Natural killer cell (primary cell): ENCODE data around the gene TMEM147. TPM values are rescaled to one million over a fixed set of nuclear protein-coding genes. Genes with fewer than 3 reads are reported as not detected.

Source experiments
- ATAC-seq, 3 donors: fragments of 150-1000 bp in 2 of 3; fragments of 200-7000 bp in 1 of 3; cut with Tn5 transposase; 1 replicate in 1 of 3; 2 replicates in 2 of 3; pipeline ENCODE4 v1.10.0; 2021; ENCODE audit warnings: mild to moderate bottlenecking in 2 of 3, moderate library complexity in 2 of 3
- DNase-seq, 2 donors: peaks; one replicate each; pipeline versions ENCODE4 v3.0.0 to v3.0.0-alpha.2; 2013 to 2021; ENCODE audit warnings: mixed read lengths in 1 of 2
- H3K27ac ChIP-seq: one replicate; pipeline ENCODE4 v1.5.1; 2013; ENCODE audit warnings: mild to moderate bottlenecking, low read length
- H3K27me3 ChIP-seq: one replicate; pipeline ENCODE4 v1.6.1; 2013; ENCODE audit warnings: low read length; ENCODE audit not compliant: control insufficient read depth, insufficient read depth
- H3K36me3 ChIP-seq: one replicate; pipeline ENCODE4 v1.6.1; 2013; ENCODE audit warnings: low read length; ENCODE audit not compliant: control insufficient read depth, insufficient read depth
- H3K4me1 ChIP-seq: one replicate; pipeline ENCODE4 v1.6.1; 2013; ENCODE audit warnings: low read length; ENCODE audit not compliant: control insufficient read depth, insufficient read depth
- H3K4me3 ChIP-seq: one replicate; pipeline ENCODE4 v1.5.1; 2013; ENCODE audit warnings: low read length
- H3K9me3 ChIP-seq: one replicate; pipeline ENCODE4 v1.6.1; 2013; ENCODE audit warnings: low read length; ENCODE audit not compliant: control insufficient read depth, insufficient read depth
- H3K27ac Mint-ChIP-seq, 2 donors: one replicate each; pipeline ENCODE4 v1.8.0; 2022; ENCODE audit warnings: mild to moderate bottlenecking in 2 of 2, mixed read lengths in 2 of 2, moderate library complexity in 1 of 2
- H3K27me3 Mint-ChIP-seq, 2 donors: one replicate each; pipeline ENCODE4 v1.8.0; 2022; ENCODE audit warnings: low read depth in 2 of 2, mixed read lengths in 2 of 2
- H3K36me3 Mint-ChIP-seq: one replicate; pipeline ENCODE4 v1.8.0; 2022; ENCODE audit warnings: mixed read lengths
- H3K4me1 Mint-ChIP-seq, 2 donors: one replicate each; pipeline ENCODE4 v1.8.0; 2022; ENCODE audit warnings: mixed read lengths in 2 of 2
- H3K4me3 Mint-ChIP-seq: one replicate; pipeline ENCODE4 v1.8.0; 2022; ENCODE audit warnings: mild to moderate bottlenecking, moderate library complexity, mixed read lengths
- H3K9me3 Mint-ChIP-seq, 2 donors: one replicate each; pipeline ENCODE4 v1.8.0; 2022; ENCODE audit warnings: mixed read lengths in 2 of 2
- WGBS: methylation state at CpG from one replicate; pipeline ENCODE4 v1.1.7; 2013; ENCODE audit warnings: missing lambda C conversion rate; ENCODE audit not compliant: insufficient coverage; 5-methylcytosine and 5-hydroxymethylcytosine counted together
- intact Hi-C: fragments of 100-400 bp; cut with micrococcal nuclease; formaldehyde crosslinking; loops from one replicate; pipeline ENCODE4 v1.14.2; 2022
- total RNA-seq, 4 donors: library from RNA; stranded (reverse); fragments of 120-200 nt in 1 of 4; gene quantifications; one replicate each; pipeline versions ENCODE4 v1.2.3 to v1.2.4, GENCODE V29; 2013 to 2022
- TF ChIP-seq, protein P1 (sequence below): fragments of 200-600 bp; IDR thresholded peaks from one replicate; pipeline ENCODE4 v1.8.0; 2022; ENCODE audit warnings: antibody characterized with exemption

TMEM147 gene
- total RNA-seq, 3 donors from 2014 or later (not counting 1 experiment from before 2014, with no cell fraction given) = 30.6 to 37.9 (median 31.2) TPM

DNA sequence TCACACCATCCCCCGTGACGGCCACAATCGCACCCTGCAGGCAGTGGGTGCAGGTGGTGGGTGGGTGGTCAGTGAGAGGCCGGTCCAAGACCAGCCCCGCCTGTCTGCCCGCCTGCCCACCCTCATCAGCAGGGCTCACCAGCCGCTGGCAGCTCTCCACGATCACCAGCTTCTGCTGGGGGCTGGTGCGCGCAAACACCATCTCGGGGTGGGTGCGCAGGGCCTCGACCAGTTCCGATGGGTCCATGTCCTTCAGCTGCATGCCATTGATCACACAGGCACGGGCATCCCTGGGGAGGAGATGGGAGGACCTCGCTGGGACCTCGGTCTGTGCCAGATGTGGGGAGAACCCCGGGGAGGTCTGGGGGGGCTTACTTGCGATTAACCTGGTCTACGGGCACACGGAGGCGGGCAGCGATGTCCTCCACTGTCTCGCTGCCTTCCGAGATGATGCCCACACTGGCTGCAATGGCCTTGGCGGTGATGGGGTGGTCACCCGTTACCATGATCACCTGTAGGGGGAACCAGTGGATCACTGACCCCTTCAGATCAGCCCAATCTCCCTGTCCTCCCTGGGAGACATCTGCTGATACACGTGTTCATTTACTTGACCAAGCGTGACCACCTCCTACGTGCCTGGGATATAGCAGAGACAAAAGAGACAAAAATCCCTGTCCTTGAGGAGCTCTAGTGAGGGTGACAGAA, 10.0 kb downstream of the TMEM147 start:
- no peak for ATAC-seq
- Mint-ChIP-seq H3K27ac (peak overlapping the region in 1 of 2 donors; percentile 53), H3K36me3 (no peaks in the 10 kb centered on the region), H3K4me1 (peaks cover 4 to 25% of the 10 kb centered on the region in 2 donors), H3K4me3 (no peak overlapping the region), H3K27me3 (peaks cover 14 to 39% of the 10 kb centered on the region in 2 donors), H3K9me3 (no peaks in the 10 kb centered on the region)
- DNase-seq = no peak
- H3K27ac ChIP-seq = no peak overlapping the region
- TF ChIP-seq, protein P1, sequence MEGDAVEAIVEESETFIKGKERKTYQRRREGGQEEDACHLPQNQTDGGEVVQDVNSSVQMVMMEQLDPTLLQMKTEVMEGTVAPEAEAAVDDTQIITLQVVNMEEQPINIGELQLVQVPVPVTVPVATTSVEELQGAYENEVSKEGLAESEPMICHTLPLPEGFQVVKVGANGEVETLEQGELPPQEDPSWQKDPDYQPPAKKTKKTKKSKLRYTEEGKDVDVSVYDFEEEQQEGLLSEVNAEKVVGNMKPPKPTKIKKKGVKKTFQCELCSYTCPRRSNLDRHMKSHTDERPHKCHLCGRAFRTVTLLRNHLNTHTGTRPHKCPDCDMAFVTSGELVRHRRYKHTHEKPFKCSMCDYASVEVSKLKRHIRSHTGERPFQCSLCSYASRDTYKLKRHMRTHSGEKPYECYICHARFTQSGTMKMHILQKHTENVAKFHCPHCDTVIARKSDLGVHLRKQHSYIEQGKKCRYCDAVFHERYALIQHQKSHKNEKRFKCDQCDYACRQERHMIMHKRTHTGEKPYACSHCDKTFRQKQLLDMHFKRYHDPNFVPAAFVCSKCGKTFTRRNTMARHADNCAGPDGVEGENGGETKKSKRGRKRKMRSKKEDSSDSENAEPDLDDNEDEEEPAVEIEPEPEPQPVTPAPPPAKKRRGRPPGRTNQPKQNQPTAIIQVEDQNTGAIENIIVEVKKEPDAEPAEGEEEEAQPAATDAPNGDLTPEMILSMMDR = no peak
- peaks cover 17% of the 10 kb centered on the region for H3K27me3 ChIP-seq
- no peak overlapping the region for H3K4me3 ChIP-seq
- intact Hi-C loops = no loop called here
- H3K4me1 ChIP-seq = peaks cover 19% of the 10 kb centered on the region
- H3K9me3 ChIP-seq = no peaks in the 10 kb centered on the region
- H3K36me3 ChIP-seq = no peaks in the 10 kb centered on the region
- WGBS = 79% methylated on average over 30 of the region's 30 CpGs

DNA sequence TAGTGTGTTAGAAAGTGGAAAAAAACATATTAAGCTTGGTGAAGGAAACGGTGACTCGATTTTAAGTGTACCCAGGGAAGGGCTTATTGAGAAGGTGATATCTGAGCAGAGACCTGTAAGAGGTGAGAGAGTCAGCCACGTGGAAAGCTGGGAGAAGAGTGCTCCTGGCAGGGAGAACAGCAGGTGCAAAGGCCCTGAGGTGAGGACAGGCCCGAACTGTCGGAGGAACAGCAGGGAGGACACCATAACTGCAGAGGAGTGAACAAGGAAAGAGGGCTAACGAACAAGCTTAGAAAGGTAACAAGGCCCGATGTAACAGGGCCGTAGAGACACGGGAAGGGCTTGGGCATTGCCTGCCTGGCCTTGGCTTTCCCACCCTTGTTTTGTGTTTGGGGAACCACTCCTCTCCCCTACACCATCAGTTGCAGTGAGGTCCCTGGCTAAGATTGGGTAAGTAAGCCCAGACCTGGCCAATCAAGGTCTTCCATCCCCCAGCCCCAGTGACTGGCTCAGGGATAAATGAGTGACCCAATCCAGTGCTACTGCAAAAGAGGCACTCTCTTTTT, 10.7 kb downstream of the TMEM147 start:
- Mint-ChIP-seq H3K4me1 (peaks cover 4 to 22% of the 10 kb centered on the region in 2 donors), H3K27me3 (peaks cover 14 to 43% of the 10 kb centered on the region in 2 donors), H3K4me3 (no peak overlapping the region), H3K9me3 (no peaks in the 10 kb centered on the region), H3K27ac (peak overlapping the region in 1 of 2 donors; percentile 53), H3K36me3 (no peaks in the 10 kb centered on the region)
- TF ChIP-seq, protein P1 = no peak
- Histone ChIP-seq H3K27me3 (peaks cover 17% of the 10 kb centered on the region), H3K27ac (no peak overlapping the region), H3K4me1 (peaks cover 19% of the 10 kb centered on the region), H3K9me3 (no peaks in the 10 kb centered on the region), H3K4me3 (no peak overlapping the region), H3K36me3 (no peaks in the 10 kb centered on the region)
- 88% methylated on average over 9 of the region's 9 CpGs for WGBS
- intact Hi-C loops = no loop called here
- DNase-seq (no peak), ATAC-seq (no peak)

DNA sequence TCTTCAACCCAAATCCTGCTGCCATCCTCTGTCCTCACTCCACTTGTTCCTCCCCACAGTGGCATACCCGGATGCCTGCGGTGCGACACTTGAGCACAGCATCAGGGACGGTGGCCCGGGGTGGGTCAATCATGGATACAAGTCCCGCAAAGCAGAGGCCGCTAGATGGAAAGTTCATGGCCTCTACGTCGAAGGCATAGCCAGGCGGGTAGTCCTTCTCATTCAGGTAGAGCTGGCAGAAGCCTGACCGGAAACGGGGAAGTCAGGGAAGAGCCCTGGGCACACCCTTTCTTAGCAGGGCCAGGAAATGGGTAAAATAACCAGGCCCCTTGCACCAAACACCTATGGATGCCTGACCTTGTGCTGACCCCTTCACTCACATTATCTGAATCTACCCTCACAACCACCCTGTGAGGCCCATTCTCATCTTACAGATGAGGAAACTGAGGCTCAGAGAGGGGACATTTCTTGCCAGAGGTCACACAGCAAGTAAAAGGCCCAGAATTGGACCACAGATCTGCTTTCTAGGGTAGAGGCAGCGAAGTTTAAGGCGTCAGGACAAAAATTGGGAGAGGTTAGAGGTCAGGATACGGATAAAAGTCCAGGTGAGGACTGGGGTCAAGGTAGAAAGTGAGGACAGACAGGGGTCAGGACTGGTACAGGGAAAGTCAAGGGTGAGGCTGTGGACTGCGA, 11.6 kb downstream of the TMEM147 start:
- Histone ChIP-seq H3K9me3 (no peaks in the 10 kb centered on the region), H3K27me3 (peaks cover 17% of the 10 kb centered on the region), H3K4me3 (no peak overlapping the region), H3K4me1 (peaks cover 19% of the 10 kb centered on the region), H3K36me3 (no peaks in the 10 kb centered on the region), H3K27ac (no peak overlapping the region)
- Mint-ChIP-seq H3K4me3 (peak overlapping the region; percentile 67), H3K27me3 (peaks cover 14 to 49% of the 10 kb centered on the region in 2 donors), H3K4me1 (peaks cover 4 to 22% of the 10 kb centered on the region in 2 donors), H3K9me3 (no peaks in the 10 kb centered on the region), H3K27ac (no peak overlapping the region), H3K36me3 (no peaks in the 10 kb centered on the region)
- intact Hi-C loops = no loop called here
- DNase-seq (no peak), ATAC-seq (no peak)
- TF ChIP-seq, protein P1 = no peak
- WGBS = 90% methylated on average over 16 of the region's 16 CpGs
